ENCODE measurements around the gene TP53BP1. TPM values are rescaled to one million over a fixed set of nuclear protein-coding genes. Genes with fewer than 3 reads are reported as not detected.
"Not testable (repeated sequence)": the region's sequence is repeated elsewhere in the genome, so short reads cannot be mapped to it uniquely, and the experiment has no call there.

Gene TP53BP1
- total RNA-seq, 1 experiment from 2014 or later = 54.1 TPM

- Histone ChIP-seq H3K4me3 (replicated peaks in 1 of 2; ENCODE audit: low read depth in 1 of 2, low read length in 2 of 2) (no peak overlapping the region), H4K20me1 (ENCODE audit: insufficient read depth) (no peaks in the 10 kb centered on the region), H2AFZ (ENCODE audit: low read depth, low read length, poor library complexity, severe bottlenecking) (no peak overlapping the region), H3K9me2 (ENCODE audit: insufficient read depth) (no peaks in the 10 kb centered on the region), H3K9ac (ENCODE audit: low read length) (no peak overlapping the region), H3K4me2 (ENCODE audit: low read length) (no peak overlapping the region), H3K27me3 (ENCODE audit: insufficient read depth, low read length) (no peaks in the 10 kb centered on the region), H3K36me3 (ENCODE audit: control insufficient read depth in 1 of 2, insufficient read depth in 2 of 2, low read length in 2 of 2) (peaks cover 2 to 5% of the 10 kb centered on the region in 2 experiments; a peak in 2 of 4 replicates), H3K9me3 (ENCODE audit: control insufficient read depth in 1 of 2, insufficient read depth in 1 of 2, low read depth in 1 of 2, low read length in 2 of 2) (no peaks in the 10 kb centered on the region), H3K79me2 (ENCODE audit: insufficient read depth, low read length) (no peaks in the 10 kb centered on the region), H3K27ac (ENCODE audit: low read depth, low read length) (no peak overlapping the region), H3K4me1 (ENCODE audit: control insufficient read depth in 1 of 2, insufficient read depth in 2 of 2, low read length in 2 of 2) (no peaks in the 10 kb centered on the region)
- RAD21 ChIA-PET (ENCODE audit: low non-redundant PET in 1 of 2, low total read pairs in 2 of 2, uncharacterized antibody in 2 of 2, unreplicated experiment in 2 of 2) = no interaction called here
- POLR2A ChIA-PET = no interaction called here
- no peak for TF ChIP-seq SIN3A (IDR thresholded peaks at IDR 0.05; ENCODE audit: low read depth)
- TF ChIP-seq SP1 (IDR thresholded peaks at IDR 0.05; ENCODE audit: low read depth) = no peak
- no peak for TF ChIP-seq POLR2A (IDR thresholded peaks at IDR 0.05; ENCODE audit: borderline replicate concordance, extremely low read depth, insufficient read depth, insufficient read length)
- TF ChIP-seq ZNF274 (IDR thresholded peaks at IDR 0.05; ENCODE audit: low read depth, low read length) = no peak
- no peak for TF ChIP-seq EZH2 (IDR thresholded peaks at IDR 0.05)
- TF ChIP-seq ZFX (IDR thresholded peaks at IDR 0.05) = no peak
- TF ChIP-seq YY1 (IDR thresholded peaks at IDR 0.05; ENCODE audit: extremely low read depth, insufficient replicate concordance, low read depth, low read length) = no peak
- no peak for TF ChIP-seq REST (IDR thresholded peaks at IDR 0.05; ENCODE audit: low read depth)
- no peak for TF ChIP-seq CBX3 (IDR thresholded peaks at IDR 0.05; ENCODE audit: low read depth)
- no peak for TF ChIP-seq ELF1 (IDR thresholded peaks at IDR 0.05; ENCODE audit: borderline replicate concordance, low read depth)
- no peak for TF ChIP-seq SRF (IDR thresholded peaks at IDR 0.05; ENCODE audit: low read depth)
- TF ChIP-seq RAD21 (IDR thresholded peaks at IDR 0.05; ENCODE audit: low read depth) = no peak
- no peak for TF ChIP-seq ATF3 (IDR thresholded peaks at IDR 0.05)
- ATAC-seq (no peak), DNase-seq (ENCODE audit: low read depth, low spot score) (no peak)
- intact Hi-C loops (cut with micrococcal nuclease) = no loop called here
- no TSS peak for BruUV-seq (replicated peaks)
- CTCF ChIA-PET = no interaction called here
These were observed 41.9 kb upstream of the TP53BP1 start for GRCh38 chr15:43534897-43535296.

GRCh38 chr15:43532826-43533225 is 39.9 kb upstream of the TP53BP1 start:
- POLR2A ChIA-PET; H3K9me3 ChIP-seq (ENCODE audit: control insufficient read depth in 1 of 2, insufficient read depth in 1 of 2, low read depth in 1 of 2, low read length in 2 of 2); DNase-seq (ENCODE audit: low read depth, low spot score); ATAC-seq; CTCF ChIA-PET; H3K4me3 ChIP-seq (replicated peaks in 1 of 2; ENCODE audit: low read depth in 1 of 2, low read length in 2 of 2); BruUV-seq (replicated peaks); H3K79me2 ChIP-seq (ENCODE audit: insufficient read depth, low read length); RAD21 ChIA-PET (ENCODE audit: low non-redundant PET in 1 of 2, low total read pairs in 2 of 2, uncharacterized antibody in 2 of 2, unreplicated experiment in 2 of 2); H3K9me2 ChIP-seq (ENCODE audit: insufficient read depth); H4K20me1 ChIP-seq (ENCODE audit: insufficient read depth); H3K27ac ChIP-seq (ENCODE audit: low read depth, low read length); H3K4me2 ChIP-seq (ENCODE audit: low read length); intact Hi-C loops (cut with micrococcal nuclease); H3K36me3 ChIP-seq (ENCODE audit: control insufficient read depth in 1 of 2, insufficient read depth in 2 of 2, low read length in 2 of 2); H3K27me3 ChIP-seq (ENCODE audit: insufficient read depth, low read length); H3K9ac ChIP-seq (ENCODE audit: low read length); H2AFZ ChIP-seq (ENCODE audit: low read depth, low read length, poor library complexity, severe bottlenecking); H3K4me1 ChIP-seq (ENCODE audit: control insufficient read depth in 1 of 2, insufficient read depth in 2 of 2, low read length in 2 of 2): not testable (repeated sequence)

Data from HCT116 (cell line).